SK-N-SH (cell line): ENCODE results near the gene A4GNT. TPM values are rescaled to one million over a fixed set of nuclear protein-coding genes. Genes with fewer than 3 reads are reported as not detected.

Experiments
- CTCF ChIA-PET: fragments of 300-600, 350-600 bp; formaldehyde crosslinking; extraction: SDS; loops from one replicate; lab custom pipeline; 2021; lab: Yijun Ruan, JAX
- POLR2A ChIA-PET: fragments of 350-600 bp; sonication (Branson Sonifier 250); formaldehyde crosslinking; extraction: SDS; loops from one replicate; lab custom pipeline; 2020; ENCODE audit warnings: antibody characterized with exemption, inconsistent platforms; lab: Yijun Ruan, JAX
- DNase-seq: peaks from one replicate; pipeline ENCODE4 v3.0.0; 2012
- H2AFZ ChIP-seq: fragments of 200-600 bp; sonication (generic); 2 replicates; pipeline ENCODE4 v1.8.1; 2016; ENCODE audit warnings: antibody characterized with exemption, mild to moderate bottlenecking, low read depth
- H3F3A ChIP-seq: fragments of 200-600 bp; sonication (generic); replicated peaks from 2 replicates; pipeline ENCODE3; 2016; ENCODE audit warnings: antibody characterized with exemption, mild to moderate bottlenecking; ENCODE audit not compliant: insufficient read depth
- H3K27ac ChIP-seq, 2 experiments: fragments of 200-500 bp in 1 of 2; fragments of 200-600 bp in 1 of 2; sonication (Bioruptor generic) in 1 of 2; sonication (generic), shearing (Covaris generic) in 1 of 2; 2 replicates each; pipeline versions ENCODE4 v1.5.1 to v1.6.1; 2014 to 2016; ENCODE audit warnings: low read depth in 2 of 2, inconsistent platforms in 1 of 2, low read length in 1 of 2, mild to moderate bottlenecking in 1 of 2, mixed read lengths in 1 of 2
- H3K27me3 ChIP-seq: fragments of 200-600 bp; sonication (generic), shearing (Covaris generic); 2 replicates; pipeline ENCODE4 v1.6.1; 2016; ENCODE audit warnings: mixed run types; ENCODE audit not compliant: insufficient read depth
- H3K36me3 ChIP-seq, 2 experiments: fragments of 200-500 bp in 1 of 2; fragments of 200-600 bp in 1 of 2; sonication (Bioruptor generic) in 1 of 2; sonication (generic) in 1 of 2; replicated peaks in 1 of 2; 2 replicates each; pipeline versions ENCODE3 to v1.5.1; 2014 to 2016; ENCODE audit warnings: low read length in 1 of 2, mild to moderate bottlenecking in 1 of 2; ENCODE audit not compliant: insufficient read depth in 2 of 2, control insufficient read depth in 1 of 2
- H3K4me1 ChIP-seq, 2 experiments: fragments of 200-500 bp in 1 of 2; fragments of 200-600 bp in 1 of 2; sonication (Bioruptor generic) in 1 of 2; sonication (generic), shearing (Covaris generic) in 1 of 2; 2 replicates each; pipeline versions ENCODE4 v1.5.1 to v1.6.1; 2014 to 2016; ENCODE audit warnings: low read depth in 1 of 2, low read length in 1 of 2, mixed run types in 1 of 2; ENCODE audit not compliant: insufficient read depth in 2 of 2, control insufficient read depth in 1 of 2
- H3K4me2 ChIP-seq: fragments of 200-600 bp; sonication (generic), shearing (Covaris generic); 2 replicates; pipeline ENCODE4 v1.6.1; 2017; ENCODE audit warnings: mixed run types
- H3K4me3 ChIP-seq, 2 experiments: fragments of 200-500 bp in 1 of 2; fragments of 200-600 bp in 1 of 2; sonication (Bioruptor generic) in 1 of 2; sonication (generic), shearing (Covaris generic) in 1 of 2; 2 replicates each; pipeline versions ENCODE4 v1.5.1 to v1.8.1; 2014 to 2016; ENCODE audit warnings: low read depth in 2 of 2, inconsistent platforms in 1 of 2, low read length in 1 of 2, mild to moderate bottlenecking in 1 of 2, mixed read lengths in 1 of 2, moderate library complexity in 1 of 2
- H3K79me2 ChIP-seq: fragments of 200-600 bp; sonication (generic); 2 replicates; pipeline ENCODE4 v1.8.1; 2017; ENCODE audit warnings: mild to moderate bottlenecking; ENCODE audit not compliant: insufficient read depth
- H3K9ac ChIP-seq: fragments of 200-600 bp; sonication (generic); 2 replicates; pipeline ENCODE4 v1.6.1; 2017; ENCODE audit warnings: mixed run types
- H3K9me2 ChIP-seq: fragments of 200-600 bp; sonication (generic); 2 replicates; pipeline ENCODE4 v1.6.1; 2017; ENCODE audit warnings: mixed run types
- H3K9me3 ChIP-seq: fragments of 200-600 bp; sonication (generic); 2 replicates; pipeline ENCODE4 v1.6.1; 2017; ENCODE audit warnings: mixed run types, mild to moderate bottlenecking, moderate library complexity
- H4K20me1 ChIP-seq: fragments of 200-600 bp; sonication (generic); 2 replicates; pipeline ENCODE4 v1.6.1; 2017; ENCODE audit warnings: mild to moderate bottlenecking, mixed run types; ENCODE audit not compliant: insufficient read depth
- CHD2 ChIP-seq: fragments of 150-350 bp; IDR thresholded peaks from 2 replicates; pipeline ENCODE4 v1.6.1; 2018; ENCODE audit warnings: low read length; ENCODE audit not compliant: partially characterized antibody
- ELF1 ChIP-seq: IDR thresholded peaks from 2 replicates; pipeline ENCODE4 v1.4.0; 2012
- FOXJ3 ChIP-seq: sonication (generic); formaldehyde crosslinking; IDR thresholded peaks from 2 replicates; pipeline ENCODE4 v1.5.1; 2020; ENCODE audit warnings: mild to moderate bottlenecking, missing genetic modification reagents
- FOXM1 ChIP-seq: IDR thresholded peaks from 2 replicates; pipeline ENCODE4 v1.4.0; 2012; ENCODE audit warnings: low read depth, mild to moderate bottlenecking
- IRF3 ChIP-seq: fragments of 150-350 bp; IDR thresholded peaks from 2 replicates; pipeline ENCODE4 v1.6.1; 2016; ENCODE audit warnings: mild to moderate bottlenecking, low read depth, low read length
- MEF2A ChIP-seq: IDR thresholded peaks from 2 replicates; pipeline ENCODE4 v1.4.0; 2012; ENCODE audit warnings: low read depth, borderline replicate concordance
- MXI1 ChIP-seq: IDR thresholded peaks from 2 replicates; pipeline ENCODE4 v1.6.1; 2012; ENCODE audit warnings: mild to moderate bottlenecking, low read depth, low read length, improper control_type of control experiment
- NRF1 ChIP-seq: IDR thresholded peaks from 2 replicates; pipeline ENCODE4 v1.6.1; 2012; ENCODE audit warnings: low read depth, mild to moderate bottlenecking, low read length
- POLR2AphosphoS5 ChIP-seq: IDR thresholded peaks from 2 replicates; pipeline ENCODE4 v1.6.1; 2012; ENCODE audit warnings: low read depth, low read length
- RAD21 ChIP-seq: IDR thresholded peaks from 2 replicates; pipeline ENCODE4 v1.6.1; 2012; ENCODE audit warnings: mild to moderate bottlenecking, low read length
- RCOR1 ChIP-seq: fragments of 150-350 bp; IDR thresholded peaks from 2 replicates; pipeline ENCODE4 v1.6.1; 2017; ENCODE audit warnings: antibody characterized with exemption, low read length
- SIN3A ChIP-seq: IDR thresholded peaks from 2 replicates; pipeline ENCODE4 v1.6.1; 2012; ENCODE audit warnings: low read depth, mild to moderate bottlenecking, low read length, moderate library complexity, borderline replicate concordance
- TCF12 ChIP-seq: IDR thresholded peaks from 2 replicates; pipeline ENCODE4 v1.4.0; 2012
- TEAD4 ChIP-seq: IDR thresholded peaks from 2 replicates; pipeline ENCODE4 v1.4.0; 2012; ENCODE audit warnings: mild to moderate bottlenecking, borderline replicate concordance; ENCODE audit not compliant: insufficient read depth
- YY1 ChIP-seq: IDR thresholded peaks from 2 replicates; pipeline ENCODE4 v1.4.0; 2012; ENCODE audit warnings: low read depth, mild to moderate bottlenecking
- polyA plus RNA-seq, 3 experiments: library from polyadenylated mRNA; depleted of rRNA; stranded (reverse); fragments of >200 nt; gene quantifications; 2 replicates each; pipeline ENCODE4 v1.2.3, GENCODE V29; 2012
- TF ChIP-seq, protein P1 (sequence below): IDR thresholded peaks from 2 replicates; pipeline ENCODE4 v1.4.0; 2012; ENCODE audit warnings: low read depth
- TF ChIP-seq, protein P2 (sequence below): IDR thresholded peaks from 2 replicates; pipeline ENCODE4 v1.4.0; 2012; ENCODE audit warnings: low read depth, borderline replicate concordance
- TF ChIP-seq, protein P3 (sequence below): fragments of 150-350 bp; IDR thresholded peaks from 2 replicates; pipeline ENCODE4 v1.6.1; 2017; ENCODE audit warnings: antibody characterized with exemption, low read length, low read depth, borderline replicate concordance
- TF ChIP-seq, protein P4 (sequence below): IDR thresholded peaks from 2 replicates; pipeline ENCODE4; 2012

The A4GNT gene
- polyA plus RNA-seq, 1 of the 3 experiments (the other 2 are of a cell fraction), result not detected

DNA sequence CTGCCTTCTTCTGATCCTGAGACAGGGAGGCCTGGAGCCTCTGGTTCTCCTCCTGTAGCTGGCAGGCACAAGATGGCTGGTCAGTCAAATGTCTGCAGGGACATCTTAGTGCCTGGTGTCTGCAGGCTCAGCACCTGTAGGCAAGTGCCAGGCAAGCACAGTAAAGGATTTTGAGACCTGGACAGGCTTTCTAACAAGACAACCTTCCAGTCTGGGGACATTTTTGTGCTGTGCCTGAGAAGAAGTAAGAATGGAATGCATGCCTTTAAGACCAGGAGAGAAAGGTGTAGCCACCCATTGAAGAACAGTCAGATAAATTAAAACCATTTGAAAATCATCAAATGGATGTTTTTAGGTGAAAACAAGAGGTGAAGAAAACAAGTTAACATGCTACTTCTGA lies 48.0 kb downstream of the A4GNT start:
- ChIA-PET CTCF (interaction anchor here (1.2 kb wide), 1 partner anchor 10 kb away, joined by 3 read pairs; no protein-coding TSS in a partner anchor), POLR2A (no interaction called here)
- no peak for DNase-seq
- H3K4me1 ChIP-seq, result peaks cover 0 to 39% of the 10 kb centered on the region in 2 experiments
- H3K4me3 ChIP-seq, result no peak overlapping the region
- no peak overlapping the region for H3K9ac ChIP-seq
- H3K27ac ChIP-seq, result peak overlapping the region in 1 of 2 experiments; percentile 94; a peak in 1 of 4 replicates
- H3K4me2 ChIP-seq, result no peak overlapping the region
- H3F3A ChIP-seq, result peaks cover 52% of the 10 kb centered on the region
- peaks cover 6% of the 10 kb centered on the region; the same call in 1 of the 2 replicates for H3K79me2 ChIP-seq
- no peaks in the 10 kb centered on the region for H3K9me2 ChIP-seq
- no peaks in the 10 kb centered on the region for H3K9me3 ChIP-seq
- H4K20me1 ChIP-seq, result no peaks in the 10 kb centered on the region
- TF ChIP-seq, protein P1, sequence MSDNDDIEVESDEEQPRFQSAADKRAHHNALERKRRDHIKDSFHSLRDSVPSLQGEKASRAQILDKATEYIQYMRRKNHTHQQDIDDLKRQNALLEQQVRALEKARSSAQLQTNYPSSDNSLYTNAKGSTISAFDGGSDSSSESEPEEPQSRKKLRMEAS, result no peak
- TF ChIP-seq SIN3A (no peak), IRF3 (no peak), YY1 (no peak), FOXM1 (no peak), RCOR1 (no peak), POLR2AphosphoS5 (no peak), FOXJ3 (CRISPR knock-in tag) (no peak), RAD21 (no peak), ELF1 (no peak), MEF2A (no peak), TCF12 (no peak), CHD2 (no peak), MXI1 (no peak), NRF1 (no peak), TEAD4 (no peak)
- TF ChIP-seq, protein P2, sequence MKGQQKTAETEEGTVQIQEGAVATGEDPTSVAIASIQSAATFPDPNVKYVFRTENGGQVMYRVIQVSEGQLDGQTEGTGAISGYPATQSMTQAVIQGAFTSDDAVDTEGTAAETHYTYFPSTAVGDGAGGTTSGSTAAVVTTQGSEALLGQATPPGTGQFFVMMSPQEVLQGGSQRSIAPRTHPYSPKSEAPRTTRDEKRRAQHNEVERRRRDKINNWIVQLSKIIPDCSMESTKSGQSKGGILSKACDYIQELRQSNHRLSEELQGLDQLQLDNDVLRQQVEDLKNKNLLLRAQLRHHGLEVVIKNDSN, result no peak
- TF ChIP-seq, protein P3, sequence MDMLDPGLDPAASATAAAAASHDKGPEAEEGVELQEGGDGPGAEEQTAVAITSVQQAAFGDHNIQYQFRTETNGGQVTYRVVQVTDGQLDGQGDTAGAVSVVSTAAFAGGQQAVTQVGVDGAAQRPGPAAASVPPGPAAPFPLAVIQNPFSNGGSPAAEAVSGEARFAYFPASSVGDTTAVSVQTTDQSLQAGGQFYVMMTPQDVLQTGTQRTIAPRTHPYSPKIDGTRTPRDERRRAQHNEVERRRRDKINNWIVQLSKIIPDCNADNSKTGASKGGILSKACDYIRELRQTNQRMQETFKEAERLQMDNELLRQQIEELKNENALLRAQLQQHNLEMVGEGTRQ, result no peak
- TF ChIP-seq, protein P4, sequence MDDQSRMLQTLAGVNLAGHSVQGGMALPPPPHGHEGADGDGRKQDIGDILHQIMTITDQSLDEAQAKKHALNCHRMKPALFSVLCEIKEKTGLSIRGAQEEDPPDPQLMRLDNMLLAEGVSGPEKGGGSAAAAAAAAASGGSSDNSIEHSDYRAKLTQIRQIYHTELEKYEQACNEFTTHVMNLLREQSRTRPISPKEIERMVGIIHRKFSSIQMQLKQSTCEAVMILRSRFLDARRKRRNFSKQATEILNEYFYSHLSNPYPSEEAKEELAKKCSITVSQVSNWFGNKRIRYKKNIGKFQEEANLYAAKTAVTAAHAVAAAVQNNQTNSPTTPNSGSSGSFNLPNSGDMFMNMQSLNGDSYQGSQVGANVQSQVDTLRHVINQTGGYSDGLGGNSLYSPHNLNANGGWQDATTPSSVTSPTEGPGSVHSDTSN, result no peak
- no peak overlapping the region for H2AFZ ChIP-seq
- no peaks in the 10 kb centered on the region for H3K27me3 ChIP-seq
- H3K36me3 ChIP-seq, result peaks cover 34 to 48% of the 10 kb centered on the region in 2 experiments
